Upper lobe of right lung (tissue), 1 donor: ENCODE measurements around the gene GBF1. TPM values are rescaled to one million over a fixed set of nuclear protein-coding genes. Genes with fewer than 3 reads are reported as not detected.
A peak's percentile ranks its signal among the peaks of the same experiment; 100 is the strongest.

ENCODE experiments used
- ATAC-seq: fragments of 200-7000 bp; cut with Tn5 transposase; one replicate; pipeline ENCODE4 v1.9.1; 2020; ENCODE audit warnings: mild to moderate bottlenecking, moderate library complexity
- DNase-seq: peaks from one replicate; pipeline ENCODE4 v3.0.0-alpha.2; 2020
- H3K27ac ChIP-seq: fragments of 200-600 bp; one replicate; pipeline ENCODE4 v1.8.0; 2022
- H3K27me3 ChIP-seq: fragments of 200-600 bp; one replicate; pipeline ENCODE4 v1.8.0; 2022; ENCODE audit warnings: mild to moderate bottlenecking
- H3K36me3 ChIP-seq: fragments of 200-600 bp; one replicate; pipeline ENCODE4 v1.8.0; 2022
- H3K4me1 ChIP-seq: fragments of 200-600 bp; one replicate; pipeline ENCODE4 v1.8.0; 2022
- H3K4me3 ChIP-seq: fragments of 200-600 bp; one replicate; pipeline ENCODE4 v1.8.0; 2022; ENCODE audit warnings: mild to moderate bottlenecking
- H3K9me3 ChIP-seq: fragments of 200-600 bp; one replicate; pipeline ENCODE4 v1.8.0; 2022
- intact Hi-C: fragments of 100-400 bp; cut with DNase I; formaldehyde crosslinking; loops from one replicate; pipeline ENCODE4 v1.11.0; 2022
- total RNA-seq: library from RNA; stranded (reverse); fragmentation: NEBNext Ultra II Directional; extraction: Animal tissue kit (Norgen Biotek cat#: 25700); gene quantifications from one replicate; pipeline ENCODE4 v1.2.1, GENCODE V29; 2021
- TF ChIP-seq, protein P1 (sequence below): fragments of 200-600 bp; IDR thresholded peaks from one replicate; pipeline ENCODE4 v1.8.0; 2022; ENCODE audit warnings: antibody characterized with exemption
- donor health status: DM: no; HTN: yes; CAD: no; lungs with severe emphysema.

The GBF1 gene
- total RNA-seq, 1 donor from 2014 or later = 38.5 TPM

DNA sequence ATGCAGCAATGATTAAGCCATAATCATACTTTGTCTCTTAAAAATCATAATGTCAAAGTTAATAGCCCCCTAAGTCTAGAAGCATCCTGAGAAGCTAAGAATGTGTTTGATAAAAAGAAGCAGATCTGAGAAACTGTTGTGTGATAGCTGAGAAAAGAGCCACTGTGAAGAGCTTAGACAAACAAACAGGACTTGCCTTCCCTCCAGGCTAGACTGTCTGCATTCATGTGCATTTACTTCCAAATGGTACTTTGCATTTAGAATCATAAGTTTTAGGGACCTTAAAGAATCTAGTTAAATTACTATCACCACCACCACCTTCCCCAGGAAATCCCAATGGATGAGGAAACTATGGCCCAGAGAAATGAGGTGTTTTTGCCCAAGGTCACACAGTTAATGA is 87.4 kb downstream of the GBF1 start:
- ATAC-seq = no peak
- Histone ChIP-seq H3K4me3 (no peak overlapping the region), H3K9me3 (no peaks in the 10 kb centered on the region), H3K4me1 (peaks cover 22% of the 10 kb centered on the region), H3K27ac (no peak overlapping the region), H3K36me3 (no peaks in the 10 kb centered on the region), H3K27me3 (no peaks in the 10 kb centered on the region)
- TF ChIP-seq, protein P1, sequence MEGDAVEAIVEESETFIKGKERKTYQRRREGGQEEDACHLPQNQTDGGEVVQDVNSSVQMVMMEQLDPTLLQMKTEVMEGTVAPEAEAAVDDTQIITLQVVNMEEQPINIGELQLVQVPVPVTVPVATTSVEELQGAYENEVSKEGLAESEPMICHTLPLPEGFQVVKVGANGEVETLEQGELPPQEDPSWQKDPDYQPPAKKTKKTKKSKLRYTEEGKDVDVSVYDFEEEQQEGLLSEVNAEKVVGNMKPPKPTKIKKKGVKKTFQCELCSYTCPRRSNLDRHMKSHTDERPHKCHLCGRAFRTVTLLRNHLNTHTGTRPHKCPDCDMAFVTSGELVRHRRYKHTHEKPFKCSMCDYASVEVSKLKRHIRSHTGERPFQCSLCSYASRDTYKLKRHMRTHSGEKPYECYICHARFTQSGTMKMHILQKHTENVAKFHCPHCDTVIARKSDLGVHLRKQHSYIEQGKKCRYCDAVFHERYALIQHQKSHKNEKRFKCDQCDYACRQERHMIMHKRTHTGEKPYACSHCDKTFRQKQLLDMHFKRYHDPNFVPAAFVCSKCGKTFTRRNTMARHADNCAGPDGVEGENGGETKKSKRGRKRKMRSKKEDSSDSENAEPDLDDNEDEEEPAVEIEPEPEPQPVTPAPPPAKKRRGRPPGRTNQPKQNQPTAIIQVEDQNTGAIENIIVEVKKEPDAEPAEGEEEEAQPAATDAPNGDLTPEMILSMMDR = no peak
- intact Hi-C loops = no loop called here
- no peak for DNase-seq

DNA sequence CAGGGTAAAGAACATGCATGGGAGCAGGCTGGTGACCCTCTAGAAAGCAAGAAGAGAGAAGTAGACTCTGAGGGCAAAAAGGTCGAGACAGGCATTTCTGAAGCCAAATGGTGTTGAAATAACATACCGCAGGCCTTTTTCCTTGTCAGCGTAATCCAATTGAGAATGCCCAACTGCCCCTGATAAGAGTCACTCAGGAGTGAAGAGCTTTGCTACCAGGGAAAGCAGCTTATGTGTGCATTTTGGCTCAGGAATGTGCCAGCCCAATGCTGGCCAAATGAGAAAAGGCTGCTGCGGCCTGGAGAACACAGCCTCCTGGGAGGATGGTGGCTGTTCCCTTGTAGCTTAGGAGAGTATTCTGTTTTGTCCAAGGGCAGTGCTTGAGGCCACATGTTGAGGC is 88.8 kb downstream of the GBF1 start:
- no peaks in the 10 kb centered on the region for H3K36me3 ChIP-seq
- intact Hi-C loops = no loop called here
- no peak overlapping the region for H3K27ac ChIP-seq
- H3K27me3 ChIP-seq = no peaks in the 10 kb centered on the region
- H3K4me1 ChIP-seq = peaks cover 22% of the 10 kb centered on the region
- H3K9me3 ChIP-seq = no peaks in the 10 kb centered on the region
- peak; percentile 95 for ATAC-seq
- peak; percentile 70 for DNase-seq
- H3K4me3 ChIP-seq = no peak overlapping the region
- TF ChIP-seq, protein P1 = no peak

DNA sequence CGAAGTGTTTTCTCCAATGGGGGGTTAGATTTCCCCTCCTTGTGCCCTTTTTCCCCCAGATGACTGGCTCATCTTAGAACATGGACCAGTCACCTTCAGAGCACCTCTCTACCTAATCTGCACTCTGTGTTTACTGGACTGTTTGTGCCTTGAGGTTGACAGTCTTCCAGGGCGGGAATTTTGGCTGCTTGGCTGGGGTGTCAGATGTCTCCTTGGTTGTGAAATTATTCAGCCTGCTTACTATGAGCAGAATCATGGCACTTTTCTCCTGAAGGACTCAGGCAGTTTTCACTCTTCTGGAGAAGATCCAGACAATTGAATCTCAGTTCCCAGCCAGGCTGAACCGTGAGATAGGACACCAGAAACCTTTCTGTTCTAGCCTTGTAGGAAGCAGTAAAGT is 89.9 kb downstream of the GBF1 start:
- intact Hi-C loops = no loop called here
- TF ChIP-seq, protein P1 = no peak
- DNase-seq (no peak), ATAC-seq (peak; percentile 73)
- Histone ChIP-seq H3K4me1 (peaks cover 22% of the 10 kb centered on the region), H3K36me3 (no peaks in the 10 kb centered on the region), H3K9me3 (no peaks in the 10 kb centered on the region), H3K27me3 (no peaks in the 10 kb centered on the region), H3K4me3 (no peak overlapping the region), H3K27ac (no peak overlapping the region)

DNA sequence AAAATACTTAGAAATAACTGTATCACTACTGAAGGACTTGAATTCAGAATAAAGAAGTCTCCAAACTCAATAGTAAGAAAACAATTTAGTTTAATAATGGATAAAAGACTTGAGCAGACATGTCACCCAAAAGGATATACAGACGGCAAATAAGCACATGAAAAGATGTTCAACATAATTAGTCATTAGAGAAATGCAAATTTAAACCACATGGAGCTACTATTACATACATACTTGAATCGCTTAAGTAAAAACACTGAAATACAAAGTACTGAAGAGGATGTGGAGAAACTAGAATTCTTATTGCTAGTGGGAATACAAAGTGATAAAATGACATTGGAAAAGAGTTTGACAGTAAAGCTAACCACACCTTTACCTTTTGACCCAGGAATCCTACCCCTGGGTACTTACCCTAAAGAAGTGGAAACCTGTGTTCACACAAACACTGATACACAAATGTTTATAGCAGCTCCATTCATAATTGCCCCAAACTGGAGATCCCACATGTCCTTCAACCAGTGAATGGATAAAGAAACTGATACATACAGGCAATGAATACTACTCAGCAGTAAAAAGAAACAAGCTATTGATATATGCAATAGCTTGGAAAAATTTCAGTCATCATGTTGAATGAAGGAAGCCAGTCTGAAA is 95.8 kb downstream of the GBF1 start:
- Histone ChIP-seq H3K9me3 (no peaks in the 10 kb centered on the region), H3K36me3 (peaks cover 21% of the 10 kb centered on the region), H3K4me1 (peaks cover 3% of the 10 kb centered on the region), H3K4me3 (no peak overlapping the region), H3K27ac (no peak overlapping the region), H3K27me3 (no peaks in the 10 kb centered on the region)
- TF ChIP-seq, protein P1 = no peak
- intact Hi-C loops = no loop called here
- ATAC-seq (no peak), DNase-seq (no peak)

DNA sequence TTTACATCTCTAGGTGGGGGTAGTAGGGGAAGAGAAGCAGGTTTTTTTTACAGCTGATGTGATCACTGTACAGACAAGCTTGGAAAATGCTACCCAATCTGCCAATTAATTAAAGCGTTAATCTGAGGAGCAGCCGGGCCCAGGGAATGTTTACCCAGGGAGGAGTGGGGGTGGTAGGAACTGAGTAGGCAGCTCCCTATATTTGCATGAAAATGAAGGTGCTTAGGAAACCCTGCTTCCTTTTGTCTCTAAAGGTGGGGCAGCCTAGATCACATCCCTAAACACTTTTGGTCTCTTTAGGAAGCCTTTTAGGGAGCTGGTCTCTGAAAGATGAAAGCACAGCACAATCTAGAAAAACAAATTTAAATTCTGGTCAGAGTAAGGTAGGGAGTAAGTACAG is 97.1 kb downstream of the GBF1 start:
- no peak for ATAC-seq
- no peak overlapping the region for H3K4me3 ChIP-seq
- no peak for DNase-seq

More for the DNA sequence above, 97.1 kb downstream of the GBF1 start:
- H3K27me3 ChIP-seq = no peaks in the 10 kb centered on the region
- TF ChIP-seq, protein P1 = no peak
- peaks cover 3% of the 10 kb centered on the region for H3K4me1 ChIP-seq
- intact Hi-C loops = no loop called here
- H3K36me3 ChIP-seq = peaks cover 32% of the 10 kb centered on the region
- no peak overlapping the region for H3K27ac ChIP-seq
- H3K9me3 ChIP-seq = no peaks in the 10 kb centered on the region
